GM18907 (cell line): ENCODE measurements around the gene RNF39.
"Not testable (repeated sequence)": the region's sequence is repeated elsewhere in the genome, so short reads cannot be mapped to it uniquely, and the experiment has no call there.

Experiments used
- ATAC-seq: cut with Tn5 transposase; IDR thresholded peaks from one replicate; pipeline ENCODE4 v1.9.1; 2021; ENCODE audit warnings: mild to moderate bottlenecking, moderate library complexity; ENCODE audit not compliant: unreplicated experiment

RNF39 gene

GRCh38 chr6:30062471-30063178, 12.9 kb downstream of the RNF39 start:
- no peak for ATAC-seq

- no peak for ATAC-seq
Measured at GRCh38 chr6:30061858-30062458, 13.6 kb downstream of the RNF39 start.

- peak; percentile 77 for ATAC-seq
Measured at GRCh38 chr6:30061092-30061857, 14.3 kb downstream of the RNF39 start, which contains the start of gene POLR1H. POLR1H (plus strand) TSS chr6:30061265; CDS start chr6:30061525, 260 bp downstream.

GRCh38 chr6:30060606-30061091, 14.9 kb downstream of the RNF39 start:
- ATAC-seq, result peak; percentile 20

GRCh38 chr6:30055513-30055912, 20.1 kb downstream of the RNF39 start:
- ATAC-seq, result no peak

GRCh38 chr6:30053682-30054081, 21.9 kb downstream of the RNF39 start:
- ATAC-seq, result no peak

GRCh38 chr6:30047220-30047619, 28.3 kb downstream of the RNF39 start:
- ATAC-seq, result no peak

GRCh38 chr6:30044630-30045029, 30.9 kb downstream of the RNF39 start:
- no peak for ATAC-seq

GRCh38 chr6:30043744-30044143, 31.8 kb downstream of the RNF39 start:
- no peak for ATAC-seq

- no peak for ATAC-seq
Measured at GRCh38 chr6:30042914-30043313, 32.7 kb downstream of the RNF39 start.

- no peak for ATAC-seq
Measured at GRCh38 chr6:30042476-30042875, 33.1 kb downstream of the RNF39 start.

- ATAC-seq, result no peak
Measured at GRCh38 chr6:30041821-30042220, 33.7 kb downstream of the RNF39 start.

- no peak for ATAC-seq
Measured at GRCh38 chr6:30041221-30041620, 34.3 kb downstream of the RNF39 start.

- ATAC-seq, result no peak
Measured at GRCh38 chr6:30037182-30037788, 38.3 kb downstream of the RNF39 start.

- ATAC-seq, result no peak
Measured at GRCh38 chr6:30035784-30036183, 39.8 kb downstream of the RNF39 start.

- not testable (repeated sequence) for ATAC-seq
Measured at GRCh38 chr6:30033440-30033839, 42.1 kb downstream of the RNF39 start.

GRCh38 chr6:30031381-30031780, 44.2 kb downstream of the RNF39 start:
- ATAC-seq, result no peak

GRCh38 chr6:30029588-30029987, 46.0 kb downstream of the RNF39 start:
- no peak for ATAC-seq

- no peak for ATAC-seq
Measured at GRCh38 chr6:30025186-30025585, 50.4 kb downstream of the RNF39 start.

- ATAC-seq, result not testable (repeated sequence)
Measured at GRCh38 chr6:30022712-30023111, 52.9 kb downstream of the RNF39 start.

GRCh38 chr6:30022189-30022588, 53.4 kb downstream of the RNF39 start:
- ATAC-seq, result no peak
